A549 (cell line): ENCODE data around the gene TMEM185B. TPM values are rescaled to one million over a fixed set of nuclear protein-coding genes. Genes with fewer than 3 reads are reported as not detected.

Source experiments
- ATAC-seq, 2 experiments: fragments of 200-7000 bp in 1 of 2; fragments of >200 bp in 1 of 2; cut with Nextera tagmentation in 1 of 2; cut with Tn5 transposase in 1 of 2; 3 replicates each; pipeline versions ENCODE4 v1.8.0 to v1.9.1; 2018 to 2020; ENCODE audit warnings: mild to moderate bottlenecking in 1 of 2, moderate library complexity in 1 of 2
- CTCF ChIA-PET: fragments of 300-600 bp; sonication (Branson Sonifier 250); formaldehyde crosslinking; extraction: SDS; loops from one replicate; lab custom pipeline; 2021; ENCODE audit warnings: antibody characterized with exemption, inconsistent platforms; lab: Yijun Ruan, JAX
- POLR2A ChIA-PET: fragments of 350-600 bp; formaldehyde crosslinking; extraction: SDS; loops from one replicate; lab custom pipeline; 2021; ENCODE audit warnings: antibody characterized with exemption, inconsistent platforms; lab: Yijun Ruan, JAX
- DNase-seq, 2 experiments: peaks; one replicate each; pipeline versions ENCODE4 v3.0.0 to v3.0.0-alpha.2; 2011 to 2016; ENCODE audit warnings: low read depth in 1 of 2, low spot score in 1 of 2
- FAIRE-seq: peaks from 2 replicates; lab custom pipeline; 2011; peaks lifted over from hg19 to GRCh38; lab: Jason Lieb, UNC
- H3K27ac ChIP-seq, 2 experiments: fragments of >200 bp; sonication (Bioruptor Twin); formaldehyde crosslinking; 3 replicates each; pipeline ENCODE4 v1.5.1; 2016 to 2017
- H3K4me1 ChIP-seq: fragments of >200 bp; sonication (Bioruptor Twin); formaldehyde crosslinking; 3 replicates; pipeline ENCODE4 v1.6.1; 2016
- H3K4me2 ChIP-seq: fragments of >200 bp; sonication (Bioruptor Twin); formaldehyde crosslinking; 3 replicates; pipeline ENCODE4 v1.6.1; 2016
- H3K4me3 ChIP-seq: fragments of >200 bp; sonication (Bioruptor Twin); formaldehyde crosslinking; 3 replicates; pipeline ENCODE4 v1.5.1; 2016
- H3K9me3 ChIP-seq: fragments of >200 bp; sonication (Bioruptor Twin); formaldehyde crosslinking; 3 replicates; pipeline ENCODE4 v1.6.1; 2016
- CBX8 ChIP-seq: fragments of 200-600 bp; sonication (generic); IDR thresholded peaks from 2 replicates; pipeline ENCODE4 v1.6.1; 2016
- CHD2 ChIP-seq: fragments of 150-350 bp; IDR thresholded peaks from 2 replicates; pipeline ENCODE4 v1.6.1; 2014; ENCODE audit warnings: low read length; ENCODE audit not compliant: partially characterized antibody
- ESRRA ChIP-seq: fragments of 150-350 bp; IDR thresholded peaks from 2 replicates; pipeline ENCODE4 v1.6.1; 2014; ENCODE audit warnings: mild to moderate bottlenecking, low read length, borderline replicate concordance
- FOSB ChIP-seq: fragments of 250-450 bp; sonication (Bioruptor Pico); IDR thresholded peaks from 2 replicates; pipeline ENCODE4 v1.5.0; 2020; ENCODE audit warnings: mild to moderate bottlenecking, moderate library complexity
- HDAC2 ChIP-seq: fragments of 200-600 bp; sonication (generic); IDR thresholded peaks from 2 replicates; pipeline ENCODE4 v1.6.1; 2016
- HOXB5 ChIP-seq: fragments of 250-450 bp; sonication (Bioruptor Pico); IDR thresholded peaks from 2 replicates; pipeline ENCODE4 v1.5.0; 2020; ENCODE audit warnings: mild to moderate bottlenecking, moderate library complexity
- MAZ ChIP-seq: fragments of 150-350 bp; IDR thresholded peaks from 2 replicates; pipeline ENCODE4 v1.6.1; 2014; ENCODE audit warnings: antibody characterized with exemption, low read depth, low read length, borderline replicate concordance
- NPAS2 ChIP-seq: fragments of 250-450 bp; sonication (Bioruptor Pico); IDR thresholded peaks from 2 replicates; pipeline ENCODE4 v1.8.0; 2022; ENCODE audit warnings: mild to moderate bottlenecking, moderate library complexity, borderline replicate concordance
- NR3C1 ChIP-seq: fragments of >200 bp; sonication (Bioruptor Twin); formaldehyde crosslinking; IDR thresholded peaks from 3 replicates; pipeline ENCODE4 v1.6.1; 2017
- ZNF302 ChIP-seq: fragments of 250-450 bp; sonication (Bioruptor Pico); IDR thresholded peaks from 2 replicates; pipeline ENCODE4 v1.9.0; 2021; ENCODE audit warnings: inconsistent platforms, mild to moderate bottlenecking, moderate library complexity
- ZSCAN20 ChIP-seq: fragments of 250-450 bp; sonication (Bioruptor Pico); IDR thresholded peaks from 2 replicates; pipeline ENCODE4 v1.8.0; 2022; ENCODE audit warnings: mild to moderate bottlenecking, moderate library complexity
- WGBS: methylation state at CpG from one replicate; pipeline ENCODE4 v1.1.6; 2017; ENCODE audit errors: missing lambda C conversion rate; 5-methylcytosine and 5-hydroxymethylcytosine counted together
- polyA plus RNA-seq, 4 experiments: library from polyadenylated mRNA; depleted of rRNA in 3 of 4; stranded (reverse); fragments of >200 nt; fragmentation: RNase III in 1 of 4; extraction: RNeasy Plus Mini Kit Qiagen cat#74134 plus additional on column Dnase treatment in 1 of 4; gene quantifications; 2 replicates in 3 of 4; 3 replicates in 1 of 4; pipeline ENCODE4 v1.2.3, GENCODE V29; 2011 to 2017
- TF ChIP-seq, protein P1 (sequence below): fragments of >200 bp; sonication (Bioruptor Twin); formaldehyde crosslinking; IDR thresholded peaks from 2 replicates; pipeline ENCODE4 v1.6.1; 2016
- TF ChIP-seq, protein P2 (sequence below): fragments of >200 bp; sonication (Bioruptor Twin); formaldehyde crosslinking; IDR thresholded peaks from 3 replicates; pipeline ENCODE4 v1.5.1; 2016
- TF ChIP-seq, protein P3 (sequence below): fragments of 250-450 bp; sonication (Bioruptor Pico); IDR thresholded peaks from 2 replicates; pipeline ENCODE4 v1.5.0; 2020; ENCODE audit warnings: low read depth, mild to moderate bottlenecking, moderate library complexity
- TF ChIP-seq, protein P4 (sequence below): fragments of 200-600 bp; sonication (generic); IDR thresholded peaks from 2 replicates; pipeline ENCODE4 v1.6.1; 2016; ENCODE audit warnings: antibody characterized with exemption, mild to moderate bottlenecking, moderate library complexity
- TF ChIP-seq, protein P5 (sequence below): fragments of >200 bp; sonication (Bioruptor Twin); formaldehyde crosslinking; IDR thresholded peaks from 3 replicates; pipeline ENCODE4 v1.6.1; 2016

TMEM185B gene
- polyA plus RNA-seq, 2 of the 4 experiments (the other 2 are of a cell fraction), result 30.3 to 41.8 TPM

DNA sequence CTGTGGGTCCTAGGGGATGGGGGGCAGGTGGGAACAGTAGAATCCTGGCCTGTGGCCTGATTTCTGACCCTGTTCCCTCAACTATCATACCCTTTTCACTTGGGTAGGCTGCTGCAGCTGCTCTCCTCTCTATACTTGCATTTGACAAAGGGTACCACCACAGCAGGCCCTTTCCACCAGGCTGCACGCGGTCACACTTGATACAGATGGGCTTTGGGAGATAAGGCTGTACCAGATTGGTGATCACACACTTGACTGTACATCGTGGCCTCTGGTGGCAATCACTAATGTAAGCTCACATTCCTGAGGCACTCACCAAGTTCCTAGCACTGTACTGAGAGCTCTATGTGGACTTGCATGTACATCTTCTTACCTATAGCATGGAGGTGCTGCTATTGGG lies 27.9 kb upstream of the TMEM185B start:
- ChIA-PET POLR2A (no interaction called here), CTCF (interaction anchor here (1.0 to 3.6 kb wide), 6 partner anchors 11 to 498 kb away, joined by 3 to 23 read pairs (median 6); no protein-coding TSS in a partner anchor)
- H3K4me1 ChIP-seq, result peaks cover 15% of the 10 kb centered on the region
- no peak for TF ChIP-seq HDAC2
- TF ChIP-seq, protein P1, sequence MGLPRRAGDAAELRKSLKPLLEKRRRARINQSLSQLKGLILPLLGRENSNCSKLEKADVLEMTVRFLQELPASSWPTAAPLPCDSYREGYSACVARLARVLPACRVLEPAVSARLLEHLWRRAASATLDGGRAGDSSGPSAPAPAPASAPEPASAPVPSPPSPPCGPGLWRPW, result no peak
- TF ChIP-seq CBX8, result no peak
- TF ChIP-seq, all 56 proteins: peak for 0
- FAIRE-seq (no peak), DNase-seq (no peak), ATAC-seq (no peak)
- 84% methylated on average over 3 of the region's 3 CpGs for WGBS
- Histone ChIP-seq H3K4me2 (no peak overlapping the region), H3K4me3 (no peak overlapping the region), H3K27ac (no peak overlapping the region), H3K9me3 (no peaks in the 10 kb centered on the region)

DNA sequence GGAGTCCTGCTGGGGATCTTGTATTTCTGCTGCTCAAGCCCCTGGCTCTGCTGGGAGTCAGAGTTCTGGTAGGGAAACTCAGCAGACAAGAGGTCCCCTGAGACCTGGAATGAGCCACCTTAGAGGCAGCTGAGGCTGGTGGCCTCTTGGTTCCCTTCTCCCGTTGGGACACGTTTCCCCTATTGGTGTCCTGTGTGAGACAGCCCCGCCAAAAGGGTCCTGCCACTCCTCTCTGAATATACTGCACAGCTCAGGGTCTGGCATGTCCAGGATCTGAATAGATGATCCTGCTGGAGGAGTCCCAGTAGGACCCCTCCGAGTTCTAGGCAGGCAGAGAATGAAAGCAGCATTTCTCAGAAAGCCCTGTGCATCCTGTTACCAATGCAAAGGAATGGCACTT lies 27.4 kb upstream of the TMEM185B start:
- WGBS, result 82% methylated on average over 3 of the region's 4 CpGs
- H3K4me2 ChIP-seq, result no peak overlapping the region
- POLR2A ChIA-PET, result no interaction called here
- DNase-seq (no peak), ATAC-seq (no peak)
- TF ChIP-seq, protein P1, result no peak
- TF ChIP-seq NPAS2 (no peak), ZNF302 (CRISPR knock-in tag) (no peak), MAZ (no peak), HOXB5 (no peak), FOSB (CRISPR knock-in tag) (no peak)
- TF ChIP-seq, protein P2, sequence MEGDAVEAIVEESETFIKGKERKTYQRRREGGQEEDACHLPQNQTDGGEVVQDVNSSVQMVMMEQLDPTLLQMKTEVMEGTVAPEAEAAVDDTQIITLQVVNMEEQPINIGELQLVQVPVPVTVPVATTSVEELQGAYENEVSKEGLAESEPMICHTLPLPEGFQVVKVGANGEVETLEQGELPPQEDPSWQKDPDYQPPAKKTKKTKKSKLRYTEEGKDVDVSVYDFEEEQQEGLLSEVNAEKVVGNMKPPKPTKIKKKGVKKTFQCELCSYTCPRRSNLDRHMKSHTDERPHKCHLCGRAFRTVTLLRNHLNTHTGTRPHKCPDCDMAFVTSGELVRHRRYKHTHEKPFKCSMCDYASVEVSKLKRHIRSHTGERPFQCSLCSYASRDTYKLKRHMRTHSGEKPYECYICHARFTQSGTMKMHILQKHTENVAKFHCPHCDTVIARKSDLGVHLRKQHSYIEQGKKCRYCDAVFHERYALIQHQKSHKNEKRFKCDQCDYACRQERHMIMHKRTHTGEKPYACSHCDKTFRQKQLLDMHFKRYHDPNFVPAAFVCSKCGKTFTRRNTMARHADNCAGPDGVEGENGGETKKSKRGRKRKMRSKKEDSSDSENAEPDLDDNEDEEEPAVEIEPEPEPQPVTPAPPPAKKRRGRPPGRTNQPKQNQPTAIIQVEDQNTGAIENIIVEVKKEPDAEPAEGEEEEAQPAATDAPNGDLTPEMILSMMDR, result no peak
- TF ChIP-seq, protein P3, sequence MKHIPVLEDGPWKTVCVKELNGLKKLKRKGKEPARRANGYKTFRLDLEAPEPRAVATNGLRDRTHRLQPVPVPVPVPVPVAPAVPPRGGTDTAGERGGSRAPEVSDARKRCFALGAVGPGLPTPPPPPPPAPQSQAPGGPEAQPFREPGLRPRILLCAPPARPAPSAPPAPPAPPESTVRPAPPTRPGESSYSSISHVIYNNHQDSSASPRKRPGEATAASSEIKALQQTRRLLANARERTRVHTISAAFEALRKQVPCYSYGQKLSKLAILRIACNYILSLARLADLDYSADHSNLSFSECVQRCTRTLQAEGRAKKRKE (CRISPR knock-in tag), result no peak
- TF ChIP-seq, protein P4, sequence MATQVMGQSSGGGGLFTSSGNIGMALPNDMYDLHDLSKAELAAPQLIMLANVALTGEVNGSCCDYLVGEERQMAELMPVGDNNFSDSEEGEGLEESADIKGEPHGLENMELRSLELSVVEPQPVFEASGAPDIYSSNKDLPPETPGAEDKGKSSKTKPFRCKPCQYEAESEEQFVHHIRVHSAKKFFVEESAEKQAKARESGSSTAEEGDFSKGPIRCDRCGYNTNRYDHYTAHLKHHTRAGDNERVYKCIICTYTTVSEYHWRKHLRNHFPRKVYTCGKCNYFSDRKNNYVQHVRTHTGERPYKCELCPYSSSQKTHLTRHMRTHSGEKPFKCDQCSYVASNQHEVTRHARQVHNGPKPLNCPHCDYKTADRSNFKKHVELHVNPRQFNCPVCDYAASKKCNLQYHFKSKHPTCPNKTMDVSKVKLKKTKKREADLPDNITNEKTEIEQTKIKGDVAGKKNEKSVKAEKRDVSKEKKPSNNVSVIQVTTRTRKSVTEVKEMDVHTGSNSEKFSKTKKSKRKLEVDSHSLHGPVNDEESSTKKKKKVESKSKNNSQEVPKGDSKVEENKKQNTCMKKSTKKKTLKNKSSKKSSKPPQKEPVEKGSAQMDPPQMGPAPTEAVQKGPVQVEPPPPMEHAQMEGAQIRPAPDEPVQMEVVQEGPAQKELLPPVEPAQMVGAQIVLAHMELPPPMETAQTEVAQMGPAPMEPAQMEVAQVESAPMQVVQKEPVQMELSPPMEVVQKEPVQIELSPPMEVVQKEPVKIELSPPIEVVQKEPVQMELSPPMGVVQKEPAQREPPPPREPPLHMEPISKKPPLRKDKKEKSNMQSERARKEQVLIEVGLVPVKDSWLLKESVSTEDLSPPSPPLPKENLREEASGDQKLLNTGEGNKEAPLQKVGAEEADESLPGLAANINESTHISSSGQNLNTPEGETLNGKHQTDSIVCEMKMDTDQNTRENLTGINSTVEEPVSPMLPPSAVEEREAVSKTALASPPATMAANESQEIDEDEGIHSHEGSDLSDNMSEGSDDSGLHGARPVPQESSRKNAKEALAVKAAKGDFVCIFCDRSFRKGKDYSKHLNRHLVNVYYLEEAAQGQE, result no peak
- TF ChIP-seq, protein P5, sequence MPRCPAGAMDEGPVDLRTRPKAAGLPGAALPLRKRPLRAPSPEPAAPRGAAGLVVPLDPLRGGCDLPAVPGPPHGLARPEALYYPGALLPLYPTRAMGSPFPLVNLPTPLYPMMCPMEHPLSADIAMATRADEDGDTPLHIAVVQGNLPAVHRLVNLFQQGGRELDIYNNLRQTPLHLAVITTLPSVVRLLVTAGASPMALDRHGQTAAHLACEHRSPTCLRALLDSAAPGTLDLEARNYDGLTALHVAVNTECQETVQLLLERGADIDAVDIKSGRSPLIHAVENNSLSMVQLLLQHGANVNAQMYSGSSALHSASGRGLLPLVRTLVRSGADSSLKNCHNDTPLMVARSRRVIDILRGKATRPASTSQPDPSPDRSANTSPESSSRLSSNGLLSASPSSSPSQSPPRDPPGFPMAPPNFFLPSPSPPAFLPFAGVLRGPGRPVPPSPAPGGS, result no peak
- TF ChIP-seq, all 56 proteins: peak for 0
- H3K4me3 ChIP-seq, result no peak overlapping the region
- H3K4me1 ChIP-seq, result peaks cover 20% of the 10 kb centered on the region
- no peaks in the 10 kb centered on the region for H3K9me3 ChIP-seq
- no peak overlapping the region for H3K27ac ChIP-seq
- FAIRE-seq, result no peak
- CTCF ChIA-PET, result interaction anchor here (0.9 to 3.6 kb wide), 4 partner anchors 10 to 430 kb away, joined by 3 to 23 read pairs (median 3); no protein-coding TSS in a partner anchor

DNA sequence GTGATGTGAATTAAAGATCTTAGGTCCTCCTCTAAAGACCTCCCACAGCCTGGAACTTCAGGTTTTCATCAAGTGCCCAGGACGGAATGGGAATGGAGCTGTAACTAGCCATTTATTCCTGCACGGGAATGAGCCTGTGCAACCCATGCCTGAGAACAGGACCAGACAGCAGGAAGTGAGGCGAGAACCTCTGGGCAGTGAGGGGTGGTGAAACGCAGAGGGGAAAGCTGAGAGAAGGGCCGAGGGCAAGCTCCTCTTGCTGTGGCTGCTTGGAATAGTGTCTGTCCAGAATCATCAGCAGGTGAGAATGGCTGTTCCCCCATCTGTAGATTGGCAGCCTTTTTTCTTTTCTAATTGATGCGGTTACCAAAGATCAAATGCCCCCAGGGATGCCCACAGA lies 24.7 kb upstream of the TMEM185B start:
- H3K4me1 ChIP-seq, result peaks cover 23% of the 10 kb centered on the region
- WGBS, result 74% methylated on average over 6 of the region's 6 CpGs
- H3K9me3 ChIP-seq, result no peaks in the 10 kb centered on the region
- POLR2A ChIA-PET, result no interaction called here
- FAIRE-seq, result no peak
- TF ChIP-seq ESRRA (no peak), ZSCAN20 (CRISPR knock-in tag) (no peak), HOXB5 (no peak), CHD2 (no peak), NR3C1 (no peak)
- TF ChIP-seq, all 56 proteins: peak for 0
- DNase-seq (no peak), ATAC-seq (no peak)
- CTCF ChIA-PET, result interaction anchor here (1.0 to 1.7 kb wide), 4 partner anchors 15 to 65 kb away, joined by 4 to 6 read pairs (median 4); no protein-coding TSS in a partner anchor
- H3K4me2 ChIP-seq, result no peak overlapping the region
- no peak overlapping the region for H3K4me3 ChIP-seq
- no peak overlapping the region for H3K27ac ChIP-seq
